ENCODE measurements around the gene TBX4.

- TF ChIP-seq POLR2A (IDR thresholded peaks at IDR 0.05) (no peak), CTCF (IDR thresholded peaks at IDR 0.05) (no peak)
These were observed 16.2 kb downstream of the TBX4 start for GRCh38 chr17:61468263-61468907.
